Body of pancreas (tissue), 4 donors: ENCODE results near the gene TVP23A. TPM values are rescaled to one million over a fixed set of nuclear protein-coding genes. Genes with fewer than 3 reads are reported as not detected.
"Not testable (repeated sequence)": the region's sequence is repeated elsewhere in the genome, so short reads cannot be mapped to it uniquely, and the experiment has no call there.

Source experiments
- ATAC-seq: fragments of 150-250 bp; one replicate; pipeline ENCODE4 v1.9.1; 2016
- DNase-seq, 4 donors: peaks; one replicate each; pipeline ENCODE4 v3.0.0-alpha.2; 2019
- H3K27ac ChIP-seq, 4 donors: fragments of 200-600 bp; sonication (generic); 1 replicate in 3 of 4; 2 replicates in 1 of 4; pipeline versions ENCODE4 v1.5.1 to v1.6.1; 2016 to 2019; ENCODE audit warnings: mild to moderate bottlenecking in 1 of 4, mixed read lengths in 1 of 4, moderate library complexity in 1 of 4
- H3K27me3 ChIP-seq, 2 donors: fragments of 200-600 bp; sonication (generic); one replicate each; pipeline ENCODE4 v1.6.0; 2016; ENCODE audit warnings: mild to moderate bottlenecking in 1 of 2
- H3K36me3 ChIP-seq, 2 donors: fragments of 200-600 bp; sonication (generic); replicated peaks in 1 of 2; 2 replicates each; pipeline ENCODE4 v1.5.1; 2016; ENCODE audit warnings: low read depth in 2 of 2; ENCODE audit not compliant: insufficient read depth in 1 of 2
- H3K4me1 ChIP-seq: fragments of 200-600 bp; sonication (generic); one replicate; pipeline ENCODE4 v1.6.0; 2016
- H3K4me3 ChIP-seq, 2 donors: fragments of 200-600 bp; sonication (generic); 1 replicate in 1 of 2; 2 replicates in 1 of 2; pipeline ENCODE4 v1.5.1; 2016 to 2019
- H3K9me3 ChIP-seq, 3 donors: fragments of 200-600 bp; sonication (generic); 1 replicate in 2 of 3; 2 replicates in 1 of 3; pipeline ENCODE4 v1.5.1; 2016
- CTCF ChIP-seq, 7 experiments: fragments of 450-650 bp in 4 of 7; fragments of 200-600 bp in 3 of 7; sonication (generic) in 3 of 7; IDR thresholded peaks; one replicate each; pipeline ENCODE4 v1.5.1; 2016 to 2019; ENCODE audit warnings: antibody characterized with exemption in 7 of 7
- POLR2A ChIP-seq, 3 donors: fragments of 450-650 bp; IDR thresholded peaks; one replicate each; pipeline ENCODE4 v1.6.1; 2016; ENCODE audit warnings: antibody characterized with exemption in 3 of 3, mild to moderate bottlenecking in 2 of 3
- WGBS, 2 donors: methylation state at CpG; one replicate each; pipeline ENCODE4 v1.1.5; 2017; 5-methylcytosine and 5-hydroxymethylcytosine counted together
- intact Hi-C: fragments of 100-400 bp; cut with DNase I; formaldehyde crosslinking; loops from one replicate; pipeline ENCODE4 v1.15.1; 2023
- total RNA-seq, 2 donors: library from RNA; depleted of rRNA; stranded (reverse); fragments of >200 nt; gene quantifications; one replicate each; pipeline ENCODE4 v1.1.0, GENCODE V29; 2016

TVP23A gene
- total RNA-seq, 2 donors from 2014 or later = not detected

GRCh38 chr16:10743610-10744369 lies 74.8 kb downstream of the TVP23A start, which contains the start of gene NUBP1:
Gene NUBP1, plus strand, starts transcription at chr16:10743842. Its CDS starts 22 bp downstream, at chr16:10743864.
- intact Hi-C loops = no loop called here
- Histone ChIP-seq H3K4me1 (peaks cover 55% of the 10 kb centered on the region), H3K4me3 (peak within 1 kb of the TSS; percentile 11 to 29), H3K27me3 (no peaks in the 10 kb centered on the region), H3K27ac (peak within 1 kb of the TSS; percentile 93 to 99 (median 97)), H3K9me3 (no peaks in the 10 kb centered on the region), H3K36me3 (peaks cover 2 to 5% of the 10 kb centered on the region in 2 donors)
- ATAC-seq = peak; percentile 96
- DNase-seq = peak; percentile 99 to 100 (median 100)
- peak; percentile 78 to 94 (median 93) for TF ChIP-seq POLR2A (IDR thresholded peaks at IDR 0.05)
- peak in 1 of 7 experiments; percentile 13 for TF ChIP-seq CTCF (IDR thresholded peaks at IDR 0.05)
- 0% methylated on average over 53 of the region's 57 CpGs for WGBS, 2 donors

GRCh38 chr16:10743227-10743609 lies 75.4 kb downstream of the TVP23A start:
- TF ChIP-seq POLR2A (IDR thresholded peaks at IDR 0.05) = no peak
- no peak for TF ChIP-seq CTCF (IDR thresholded peaks at IDR 0.05)
- H3K27me3 ChIP-seq = no peaks in the 10 kb centered on the region
- no peak overlapping the region for H3K4me3 ChIP-seq
- no peaks in the 10 kb centered on the region for H3K9me3 ChIP-seq
- peaks cover 61% of the 10 kb centered on the region for H3K4me1 ChIP-seq
- intact Hi-C loops = no loop called here
- ATAC-seq = no peak
- peaks cover 0 to 2% of the 10 kb centered on the region in 2 donors for H3K36me3 ChIP-seq
- H3K27ac ChIP-seq = peak overlapping the region; percentile 93 to 99 (median 97)
- DNase-seq = no peak
- 27 to 29% methylated on average over 5 of the region's 5 CpGs for WGBS, 2 donors

- ATAC-seq (no peak), DNase-seq (peak; percentile 50 to 75 (median 64))
- 42 to 43% methylated on average over 4 of the region's 4 CpGs for WGBS, 2 donors
- intact Hi-C loops = no loop called here
- Histone ChIP-seq H3K4me1 (peaks cover 70% of the 10 kb centered on the region), H3K27me3 (no peaks in the 10 kb centered on the region), H3K9me3 (no peaks in the 10 kb centered on the region), H3K27ac (peak overlapping the region; percentile 26 to 60 (median 36)), H3K36me3 (no peaks in the 10 kb centered on the region), H3K4me3 (no peak overlapping the region)
- no peak for TF ChIP-seq POLR2A (IDR thresholded peaks at IDR 0.05)
- no peak for TF ChIP-seq CTCF (IDR thresholded peaks at IDR 0.05)
Observed at GRCh38 chr16:10741844-10742243, 76.8 kb downstream of the TVP23A start.

GRCh38 chr16:10741249-10741648 lies 77.3 kb downstream of the TVP23A start:
- 92 to 97% methylated on average over 10 of the region's 10 CpGs for WGBS, 2 donors
- ATAC-seq, H3K4me3 ChIP-seq, H3K27me3 ChIP-seq, H3K36me3 ChIP-seq, intact Hi-C loops, H3K9me3 ChIP-seq, DNase-seq: not testable (repeated sequence)
- H3K4me1 ChIP-seq = peaks cover 65% of the 10 kb centered on the region
- peak overlapping the region in 1 of 4 donors; percentile 27 for H3K27ac ChIP-seq

- WGBS, 2 donors = 62 to 82% methylated on average over 2 of the region's 2 CpGs
- H3K36me3 ChIP-seq = no peaks in the 10 kb centered on the region
- H3K27ac ChIP-seq = peak overlapping the region; percentile 26 to 60 (median 44)
- no peak overlapping the region for H3K4me3 ChIP-seq
- intact Hi-C loops = no loop called here
- no peak for DNase-seq
- no peaks in the 10 kb centered on the region for H3K27me3 ChIP-seq
- H3K4me1 ChIP-seq = peaks cover 61% of the 10 kb centered on the region
- ATAC-seq = no peak
- no peaks in the 10 kb centered on the region for H3K9me3 ChIP-seq
- no peak for TF ChIP-seq CTCF (IDR thresholded peaks at IDR 0.05)
- TF ChIP-seq POLR2A (IDR thresholded peaks at IDR 0.05) = no peak
Observed at GRCh38 chr16:10740845-10741208, 77.8 kb downstream of the TVP23A start.
